Stimulated activated CD4-positive, alpha-beta T cell treated with anti-CD3 and anti-CD28 coated beads, Interleukin-2, amount 100 ng/mL, for 4 hours (primary cell): ENCODE results near the gene GLOD4.
"Not testable (repeated sequence)": the region's sequence is repeated elsewhere in the genome, so short reads cannot be mapped to it uniquely, and the experiment has no call there.

Source experiments
- DNase-seq: peaks from one replicate; pipeline ENCODE4 v3.0.0-alpha.2; 2020; ENCODE audit warnings: low read depth

The GLOD4 gene

GRCh38 chr17:802481-802880 lies 20.4 kb upstream of the GLOD4 start:
- no peak for DNase-seq

- DNase-seq, result no peak
Measured at GRCh38 chr17:801660-802059, 19.6 kb upstream of the GLOD4 start.

GRCh38 chr17:800446-801242 lies 18.6 kb upstream of the GLOD4 start:
- DNase-seq, result no peak

- DNase-seq, result no peak
Measured at GRCh38 chr17:799261-799660, 17.2 kb upstream of the GLOD4 start.

GRCh38 chr17:798246-798645 lies 16.2 kb upstream of the GLOD4 start:
- DNase-seq, result no peak

- no peak for DNase-seq
Measured at GRCh38 chr17:797236-797840, 15.3 kb upstream of the GLOD4 start.

GRCh38 chr17:796609-797008 lies 14.5 kb upstream of the GLOD4 start:
- no peak for DNase-seq

- DNase-seq, result no peak
Measured at GRCh38 chr17:795721-796120, 13.6 kb upstream of the GLOD4 start.

- DNase-seq, result no peak
Measured at GRCh38 chr17:795276-795675, 13.2 kb upstream of the GLOD4 start.

- DNase-seq, result no peak
Measured at GRCh38 chr17:794876-795275, 12.8 kb upstream of the GLOD4 start.

- no peak for DNase-seq
Measured at GRCh38 chr17:792277-792676, 10.2 kb upstream of the GLOD4 start.

- no peak for DNase-seq
Measured at GRCh38 chr17:791829-792228, 9.7 kb upstream of the GLOD4 start.

GRCh38 chr17:790874-791247 lies 8.8 kb upstream of the GLOD4 start:
- DNase-seq, result not testable (repeated sequence)

- DNase-seq, result not testable (repeated sequence)
Measured at GRCh38 chr17:789931-790873, 8.1 kb upstream of the GLOD4 start.

- no peak for DNase-seq
Measured at GRCh38 chr17:789160-789840, 7.2 kb upstream of the GLOD4 start.

GRCh38 chr17:788551-788950 lies 6.5 kb upstream of the GLOD4 start:
- DNase-seq, result no peak

- DNase-seq, result no peak
Measured at GRCh38 chr17:787641-788221, 5.7 kb upstream of the GLOD4 start.

GRCh38 chr17:785901-786300 lies 3.8 kb upstream of the GLOD4 start:
- not testable (repeated sequence) for DNase-seq

GRCh38 chr17:784143-784542 lies 2.1 kb upstream of the GLOD4 start:
- DNase-seq, result no peak

GRCh38 chr17:778096-778495 lies 4.0 kb downstream of the GLOD4 start:
- no peak for DNase-seq

- DNase-seq, result no peak
Measured at GRCh38 chr17:774313-774584, 7.8 kb downstream of the GLOD4 start.
